CD14-positive monocyte (primary cell): ENCODE data around the gene PRRT1. TPM values are rescaled to one million over a fixed set of nuclear protein-coding genes. Genes with fewer than 3 reads are reported as not detected.

ENCODE experiments used
- DNase-seq, 3 donors: peaks; one replicate each; pipeline ENCODE4 v3.0.0-alpha.2; 2011 to 2022
- H2AFZ ChIP-seq: 2 replicates; pipeline ENCODE4 v1.6.0; 2012; ENCODE audit warnings: mild to moderate bottlenecking, low read depth, low read length, inconsistent platforms; ENCODE audit not compliant: insufficient read depth, poor library complexity, severe bottlenecking
- H3K27ac ChIP-seq, 2 donors: 1 replicate in 1 of 2; 2 replicates in 1 of 2; pipeline ENCODE4 v1.5.1; 2012 to 2013; ENCODE audit warnings: low read length in 2 of 2, control low read depth in 1 of 2, inconsistent platforms in 1 of 2, low read depth in 1 of 2, mild to moderate bottlenecking in 1 of 2
- H3K27me3 ChIP-seq, 2 donors: one replicate each; pipeline versions ENCODE4 v1.6.0 to v1.6.1; 2011 to 2013; ENCODE audit warnings: low read length in 2 of 2; ENCODE audit not compliant: control insufficient read depth in 2 of 2, insufficient read depth in 2 of 2
- H3K36me3 ChIP-seq, 2 donors: replicated peaks in 1 of 2; 1 replicate in 1 of 2; 2 replicates in 1 of 2; pipeline versions ENCODE4 v1.5.1 to v1.6.1; 2012 to 2013; ENCODE audit warnings: low read length in 2 of 2, control low read depth in 1 of 2, inconsistent platforms in 1 of 2, mild to moderate bottlenecking in 1 of 2; ENCODE audit not compliant: insufficient read depth in 2 of 2, control insufficient read depth in 1 of 2
- H3K4me1 ChIP-seq, 2 donors: 1 replicate in 1 of 2; 2 replicates in 1 of 2; pipeline versions ENCODE4 v1.5.1 to v1.6.1; 2012 to 2013; ENCODE audit warnings: low read length in 2 of 2, control low read depth in 1 of 2, inconsistent platforms in 1 of 2, mild to moderate bottlenecking in 1 of 2, moderate library complexity in 1 of 2; ENCODE audit not compliant: insufficient read depth in 2 of 2, control insufficient read depth in 1 of 2
- H3K4me2 ChIP-seq: replicated peaks from 2 replicates; pipeline ENCODE3; 2012; ENCODE audit warnings: low read length, moderate library complexity, mild to moderate bottlenecking; ENCODE audit not compliant: poor library complexity, severe bottlenecking; ENCODE audit errors: extremely low read depth
- H3K4me3 ChIP-seq, 3 experiments: fragments of 200-600 bp in 1 of 3; sonication (generic) in 1 of 3; replicated peaks in 1 of 3; 1 replicate in 2 of 3; 2 replicates in 1 of 3; pipeline ENCODE4 v1.5.1; 2011 to 2013; ENCODE audit warnings: low read length in 3 of 3, mild to moderate bottlenecking in 3 of 3, control low read depth in 2 of 3, low read depth in 2 of 3, inconsistent platforms in 1 of 3, moderate library complexity in 1 of 3
- H3K79me2 ChIP-seq: 2 replicates; pipeline ENCODE4 v1.6.0; 2012; ENCODE audit warnings: mild to moderate bottlenecking, control low read depth, inconsistent platforms, low read length, moderate library complexity; ENCODE audit not compliant: insufficient read depth
- H3K9ac ChIP-seq: 2 replicates; pipeline ENCODE4 v1.6.0; 2017; ENCODE audit warnings: low read length, mild to moderate bottlenecking; ENCODE audit not compliant: insufficient read depth, poor library complexity, severe bottlenecking
- H3K9me3 ChIP-seq, 2 donors: replicated peaks in 1 of 2; 1 replicate in 1 of 2; 2 replicates in 1 of 2; pipeline versions ENCODE4 v1.5.1 to v1.6.1; 2012 to 2013; ENCODE audit warnings: low read length in 2 of 2, control low read depth in 1 of 2; ENCODE audit not compliant: control insufficient read depth in 1 of 2, insufficient read depth in 1 of 2
- H4K20me1 ChIP-seq: 2 replicates; pipeline ENCODE4 v1.6.0; 2012; ENCODE audit warnings: mild to moderate bottlenecking, low read length, control low read depth, moderate library complexity; ENCODE audit not compliant: insufficient read depth
- H3K27ac Mint-ChIP-seq, 7 donors: one replicate each; pipeline ENCODE4 v1.8.0; 2020; ENCODE audit warnings: mild to moderate bottlenecking in 7 of 7, mixed read lengths in 7 of 7, moderate library complexity in 6 of 7, inconsistent platforms in 2 of 7
- H3K27me3 Mint-ChIP-seq, 3 donors: one replicate each; pipeline ENCODE4 v1.8.0; 2021 to 2022; ENCODE audit warnings: low read depth in 3 of 3, mild to moderate bottlenecking in 3 of 3, mixed read lengths in 3 of 3, moderate library complexity in 3 of 3, inconsistent platforms in 1 of 3
- H3K36me3 Mint-ChIP-seq, 2 donors: one replicate each; pipeline ENCODE4 v1.8.0; 2020; ENCODE audit warnings: mixed read lengths in 2 of 2, inconsistent platforms in 1 of 2, mild to moderate bottlenecking in 1 of 2
- H3K4me1 Mint-ChIP-seq: one replicate; pipeline ENCODE4 v1.8.0; 2020; ENCODE audit warnings: mild to moderate bottlenecking, mixed read lengths
- H3K4me3 Mint-ChIP-seq, 2 donors: one replicate each; pipeline ENCODE4 v1.8.0; 2020; ENCODE audit warnings: mild to moderate bottlenecking in 2 of 2, mixed read lengths in 2 of 2, moderate library complexity in 1 of 2
- H3K9me3 Mint-ChIP-seq, 7 donors: one replicate each; pipeline ENCODE4 v1.8.0; 2020 to 2022; ENCODE audit warnings: mixed read lengths in 7 of 7, mild to moderate bottlenecking in 6 of 7, moderate library complexity in 6 of 7, inconsistent platforms in 2 of 7
- WGBS: methylation state at CpG from one replicate; pipeline ENCODE4 v1.1.5; 2013; ENCODE audit warnings: missing lambda C conversion rate; ENCODE audit not compliant: insufficient coverage; 5-methylcytosine and 5-hydroxymethylcytosine counted together
- intact Hi-C, 2 donors: fragments of 100-400 bp; cut with micrococcal nuclease; formaldehyde crosslinking; loops; one replicate each; pipeline versions ENCODE4 v1.15.0 to v1.15.1; 2023
- polyA plus RNA-seq, 3 donors: library from polyadenylated mRNA; depleted of rRNA in 1 of 3; unstranded in 2 of 3; stranded (reverse) in 1 of 3; fragments of 300-500 nt in 2 of 3; fragments of >200 nt in 1 of 3; fragmentation: Illumina TruSeq in 2 of 3; gene quantifications; 1 replicate in 2 of 3; 2 replicates in 1 of 3; pipeline ENCODE4 v1.2.3, GENCODE V29; 2012 to 2021
- TF ChIP-seq, protein P1 (sequence below): fragments of 200-600 bp; IDR thresholded peaks from one replicate; pipeline ENCODE4 v1.8.0; 2022; ENCODE audit warnings: antibody characterized with exemption, mild to moderate bottlenecking

Gene PRRT1
- polyA plus RNA-seq, 3 donors, result not detected

DNA sequence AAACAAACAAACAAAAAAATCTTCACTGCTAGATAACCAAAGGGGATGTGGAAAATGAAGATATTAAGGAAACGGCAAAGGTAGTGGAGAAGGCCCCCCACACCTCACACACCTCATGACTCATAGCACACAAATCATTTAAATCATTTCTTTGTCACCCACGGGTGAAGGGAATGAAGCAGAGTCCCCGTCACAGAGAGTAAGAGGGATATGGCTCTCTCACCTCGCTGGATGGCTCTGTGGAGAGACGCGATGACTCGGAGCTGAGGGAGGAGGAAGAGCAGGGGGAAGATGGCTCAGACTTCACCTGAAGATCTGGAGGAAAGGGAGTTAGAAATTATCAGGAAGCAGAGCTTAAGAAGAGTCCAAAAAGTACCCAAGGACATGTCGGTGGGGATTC, 24.9 kb downstream of the PRRT1 start:
- Mint-ChIP-seq H3K27me3 (no peaks in the 10 kb centered on the region), H3K27ac (peak overlapping the region; percentile 43 to 98 (median 96)), H3K4me1 (peaks cover 42% of the 10 kb centered on the region), H3K4me3 (peak overlapping the region; percentile 96 to 97), H3K9me3 (peaks cover 0 to 2% (median 0%) of the 10 kb centered on the region in 7 donors), H3K36me3 (peaks cover 33 to 45% of the 10 kb centered on the region in 2 donors)
- Histone ChIP-seq H3K4me3 (peak overlapping the region; percentile 89 to 100 (median 94)), H3K79me2 (peaks cover 51% of the 10 kb centered on the region), H3K4me2 (peak overlapping the region; percentile 88), H4K20me1 (peaks cover 19% of the 10 kb centered on the region), H3K36me3 (peaks cover 31 to 47% of the 10 kb centered on the region in 2 donors), H3K27ac (peak overlapping the region in 1 of 2 donors; percentile 98), H3K9me3 (no peaks in the 10 kb centered on the region), H3K4me1 (peaks cover 36 to 50% of the 10 kb centered on the region in 2 donors), H2AFZ (no peak overlapping the region), H3K9ac (peak overlapping the region; percentile 94), H3K27me3 (no peaks in the 10 kb centered on the region)
- TF ChIP-seq, protein P1, sequence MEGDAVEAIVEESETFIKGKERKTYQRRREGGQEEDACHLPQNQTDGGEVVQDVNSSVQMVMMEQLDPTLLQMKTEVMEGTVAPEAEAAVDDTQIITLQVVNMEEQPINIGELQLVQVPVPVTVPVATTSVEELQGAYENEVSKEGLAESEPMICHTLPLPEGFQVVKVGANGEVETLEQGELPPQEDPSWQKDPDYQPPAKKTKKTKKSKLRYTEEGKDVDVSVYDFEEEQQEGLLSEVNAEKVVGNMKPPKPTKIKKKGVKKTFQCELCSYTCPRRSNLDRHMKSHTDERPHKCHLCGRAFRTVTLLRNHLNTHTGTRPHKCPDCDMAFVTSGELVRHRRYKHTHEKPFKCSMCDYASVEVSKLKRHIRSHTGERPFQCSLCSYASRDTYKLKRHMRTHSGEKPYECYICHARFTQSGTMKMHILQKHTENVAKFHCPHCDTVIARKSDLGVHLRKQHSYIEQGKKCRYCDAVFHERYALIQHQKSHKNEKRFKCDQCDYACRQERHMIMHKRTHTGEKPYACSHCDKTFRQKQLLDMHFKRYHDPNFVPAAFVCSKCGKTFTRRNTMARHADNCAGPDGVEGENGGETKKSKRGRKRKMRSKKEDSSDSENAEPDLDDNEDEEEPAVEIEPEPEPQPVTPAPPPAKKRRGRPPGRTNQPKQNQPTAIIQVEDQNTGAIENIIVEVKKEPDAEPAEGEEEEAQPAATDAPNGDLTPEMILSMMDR, result no peak
- no peak for DNase-seq
- 60% methylated on average over 7 of the region's 8 CpGs for WGBS
- intact Hi-C loops, result no loop called here

DNA sequence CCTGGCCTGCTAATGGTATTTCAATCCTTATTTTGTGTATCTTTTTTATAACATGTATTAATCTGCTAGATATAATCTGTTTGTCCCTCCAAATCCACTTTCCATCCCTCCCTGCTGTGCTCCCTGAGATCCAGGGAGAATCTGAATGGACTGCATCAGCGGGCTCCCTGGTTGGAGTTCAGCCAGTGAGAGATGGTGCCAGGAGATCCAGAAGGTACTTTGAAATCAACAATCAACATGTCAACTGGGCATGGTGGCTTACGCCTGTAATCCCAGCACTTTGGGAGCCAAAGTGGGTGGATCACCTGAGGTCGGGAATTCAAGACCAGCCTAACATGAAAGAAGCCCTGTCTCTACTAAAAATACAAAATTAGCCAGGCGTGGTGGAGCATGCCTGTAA, 28.1 kb downstream of the PRRT1 start:
- Histone ChIP-seq H3K9me3 (no peaks in the 10 kb centered on the region), H3K4me2 (no peak overlapping the region), H4K20me1 (peaks cover 32% of the 10 kb centered on the region), H3K27me3 (no peaks in the 10 kb centered on the region), H3K79me2 (peaks cover 43% of the 10 kb centered on the region), H3K9ac (no peak overlapping the region), H2AFZ (no peak overlapping the region), H3K27ac (no peak overlapping the region), H3K4me1 (peaks cover 20 to 31% of the 10 kb centered on the region in 2 donors), H3K36me3 (peaks cover 61 to 76% of the 10 kb centered on the region in 2 donors), H3K4me3 (no peak overlapping the region)
- Mint-ChIP-seq H3K27me3 (peaks cover 0 to 2% (median 0%) of the 10 kb centered on the region in 3 donors), H3K27ac (peak overlapping the region; percentile 12 to 83 (median 47)), H3K9me3 (peaks cover 0 to 2% (median 0%) of the 10 kb centered on the region in 7 donors), H3K4me3 (no peak overlapping the region), H3K36me3 (peaks cover 58 to 77% of the 10 kb centered on the region in 2 donors), H3K4me1 (peaks cover 35% of the 10 kb centered on the region)
- intact Hi-C loops, result loop anchor here in 1 of 2 donors (5.0 kb wide), 1 partner anchor 54 kb away; the partner anchor contains the start of genes AGPAT1 and RNF5
- WGBS, result 94% methylated on average over 3 of the region's 4 CpGs
- TF ChIP-seq, protein P1, result no peak
- no peak for DNase-seq
